H9 (cell line): ENCODE results near the gene GAL3ST2. TPM values are rescaled to one million over a fixed set of nuclear protein-coding genes. Genes with fewer than 3 reads are reported as not detected.

Source experiments
- DNase-seq: peaks from one replicate; pipeline ENCODE4 v3.0.0-alpha.2; 2017
- H2AFZ ChIP-seq: one replicate; pipeline ENCODE4 v1.6.1; 2013; ENCODE audit warnings: mild to moderate bottlenecking, low read length, control low read depth, moderate library complexity
- H2AK5ac ChIP-seq: 2 replicates; pipeline ENCODE4 v1.6.1; 2013; ENCODE audit warnings: low read length, control low read depth, mixed read lengths; ENCODE audit not compliant: insufficient read length
- H2BK120ac ChIP-seq: one replicate; pipeline ENCODE4 v1.6.1; 2013; ENCODE audit warnings: low read depth, mild to moderate bottlenecking, low read length, control low read depth, inconsistent platforms; ENCODE audit not compliant: poor library complexity, severe bottlenecking
- H2BK12ac ChIP-seq: 2 replicates; pipeline ENCODE4 v1.6.1; 2013; ENCODE audit warnings: low read length, control low read depth, mixed read lengths, low read depth; ENCODE audit not compliant: insufficient read length
- H2BK15ac ChIP-seq: 2 replicates; pipeline ENCODE4 v1.6.1; 2013; ENCODE audit warnings: low read depth, low read length, control low read depth
- H2BK20ac ChIP-seq: one replicate; pipeline ENCODE4 v1.6.1; 2013; ENCODE audit warnings: low read depth, mild to moderate bottlenecking, low read length, control low read depth, inconsistent platforms; ENCODE audit not compliant: poor library complexity, severe bottlenecking
- H2BK5ac ChIP-seq: 2 replicates; pipeline ENCODE4 v1.6.1; 2013; ENCODE audit warnings: low read length, control low read depth, mixed read lengths; ENCODE audit not compliant: insufficient read length
- H3K14ac ChIP-seq: 2 replicates; pipeline ENCODE4 v1.6.1; 2013; ENCODE audit warnings: low read length, control low read depth; ENCODE audit not compliant: insufficient read depth
- H3K18ac ChIP-seq: 2 replicates; pipeline ENCODE4 v1.6.1; 2013; ENCODE audit warnings: low read depth, mild to moderate bottlenecking, mixed read lengths, low read length, control low read depth; ENCODE audit not compliant: insufficient read length
- H3K23ac ChIP-seq: 2 replicates; pipeline ENCODE4 v1.6.1; 2013; ENCODE audit warnings: low read length, control low read depth, mixed read lengths, low read depth; ENCODE audit not compliant: insufficient read length
- H3K23me2 ChIP-seq: 2 replicates; pipeline ENCODE4 v1.6.1; 2013; ENCODE audit warnings: low read depth, mild to moderate bottlenecking, mixed read lengths, low read length, control low read depth; ENCODE audit not compliant: insufficient read length, poor library complexity, severe bottlenecking
- H3K27ac ChIP-seq: 2 replicates; pipeline ENCODE4 v1.5.1; 2013; ENCODE audit warnings: low read length, control low read depth, mixed read lengths, low read depth; ENCODE audit not compliant: insufficient read length
- H3K27me3 ChIP-seq: 2 replicates; pipeline ENCODE4 v1.6.1; 2013; ENCODE audit warnings: low read length, control low read depth, inconsistent platforms; ENCODE audit not compliant: insufficient read depth
- H3K4ac ChIP-seq: 2 replicates; pipeline ENCODE4 v1.6.1; 2013; ENCODE audit warnings: low read depth, mild to moderate bottlenecking, control low read depth, inconsistent platforms, low read length, moderate library complexity
- H3K4me1 ChIP-seq: 2 replicates; pipeline ENCODE4 v1.6.1; 2013; ENCODE audit warnings: low read length, control low read depth, inconsistent platforms; ENCODE audit not compliant: insufficient read depth
- H3K4me2 ChIP-seq: 2 replicates; pipeline ENCODE4 v1.6.1; 2013; ENCODE audit warnings: low read length, control low read depth, mixed read lengths; ENCODE audit not compliant: insufficient read length, insufficient read depth
- H3K56ac ChIP-seq: 2 replicates; pipeline ENCODE4 v1.6.1; 2013; ENCODE audit warnings: low read depth, mild to moderate bottlenecking, mixed read lengths, low read length, control low read depth; ENCODE audit not compliant: insufficient read length
- H3K79me1 ChIP-seq: 2 replicates; pipeline ENCODE4 v1.6.1; 2013; ENCODE audit warnings: low read depth, mild to moderate bottlenecking, moderate library complexity, low read length, control low read depth, inconsistent platforms; ENCODE audit not compliant: insufficient read depth, poor library complexity, severe bottlenecking
- H3K79me2 ChIP-seq: 2 replicates; pipeline ENCODE4 v1.6.1; 2013; ENCODE audit warnings: low read length, control low read depth, inconsistent platforms; ENCODE audit not compliant: insufficient read depth
- H3K9ac ChIP-seq: 2 replicates; pipeline ENCODE4 v1.6.1; 2013; ENCODE audit warnings: low read length, control low read depth, mixed read lengths; ENCODE audit not compliant: insufficient read length; ENCODE audit errors: extremely low read depth
- H3K9me3 ChIP-seq: one replicate; pipeline ENCODE4 v1.6.1; 2013; ENCODE audit warnings: low read depth, low read length, inconsistent platforms; ENCODE audit not compliant: control insufficient read depth
- H3T11ph ChIP-seq: one replicate; pipeline ENCODE4 v1.6.1; 2013; ENCODE audit warnings: mild to moderate bottlenecking, low read length, control low read depth, inconsistent platforms
- H4K20me1 ChIP-seq: one replicate; pipeline ENCODE4 v1.6.1; 2013; ENCODE audit not compliant: control insufficient read depth, insufficient read length, insufficient read depth
- H4K5ac ChIP-seq: 2 replicates; pipeline ENCODE4 v1.6.1; 2013; ENCODE audit warnings: low read depth, mild to moderate bottlenecking, mixed read lengths, low read length, control low read depth; ENCODE audit not compliant: insufficient read length
- H4K8ac ChIP-seq: replicated peaks from 2 replicates; pipeline ENCODE4 v1.6.1; 2013; ENCODE audit warnings: low read length, control low read depth, mixed read lengths, low read depth; ENCODE audit not compliant: insufficient read length
- H4K91ac ChIP-seq: 2 replicates; pipeline ENCODE4 v1.6.1; 2013; ENCODE audit warnings: low read depth, mild to moderate bottlenecking, moderate library complexity, mixed read lengths, low read length, control low read depth; ENCODE audit not compliant: insufficient read length
- H3K27ac Mint-ChIP-seq, 3 experiments: 2 replicates in 2 of 3; 3 replicates in 1 of 3; pipeline ENCODE4 v1.8.0; 2020 to 2021; ENCODE audit warnings: mixed read lengths in 3 of 3, mild to moderate bottlenecking in 1 of 3, moderate library complexity in 1 of 3
- H3K27me3 Mint-ChIP-seq: 2 replicates; pipeline ENCODE4 v1.8.0; 2021; ENCODE audit warnings: low read depth, mild to moderate bottlenecking, moderate library complexity, mixed read lengths
- H3K36me3 Mint-ChIP-seq, 3 experiments: 2 replicates in 2 of 3; 3 replicates in 1 of 3; pipeline ENCODE4 v1.8.0; 2020 to 2021; ENCODE audit warnings: low read depth in 3 of 3, mixed read lengths in 3 of 3; ENCODE audit not compliant: insufficient read depth in 1 of 3
- H3K4me1 Mint-ChIP-seq, 2 experiments: 2 replicates each; pipeline ENCODE4 v1.8.0; 2020; ENCODE audit warnings: mixed read lengths in 2 of 2
- H3K4me3 Mint-ChIP-seq, 2 experiments: 2 replicates in 1 of 2; 3 replicates in 1 of 2; pipeline ENCODE4 v1.8.0; 2020 to 2021; ENCODE audit warnings: mild to moderate bottlenecking in 2 of 2, mixed read lengths in 2 of 2, moderate library complexity in 1 of 2
- H3K9me3 Mint-ChIP-seq, 2 experiments: 2 replicates in 1 of 2; 3 replicates in 1 of 2; pipeline ENCODE4 v1.8.0; 2020; ENCODE audit warnings: mild to moderate bottlenecking in 2 of 2, mixed read lengths in 2 of 2, moderate library complexity in 1 of 2
- CTCF ChIP-seq: fragments of 200-600 bp; sonication (generic); conservative IDR thresholded peaks from 3 replicates; pipeline ENCODE4 v1.8.0; 2021; ENCODE audit warnings: antibody characterized with exemption, mild to moderate bottlenecking
- WGBS: extraction: QIAGEN DNeasy Blood & Tissue Kit; methylation state at CpG from one replicate; pipeline ENCODE4 v1.1.7; 2013; ENCODE audit warnings: missing lambda C conversion rate, low lambda C conversion rate, mixed read lengths; ENCODE audit not compliant: insufficient read length; ENCODE audit errors: extremely low coverage; 5-methylcytosine and 5-hydroxymethylcytosine counted together
- total RNA-seq: library from RNA; stranded (reverse); gene quantifications from 2 replicates; pipeline ENCODE4 v1.2.1, GENCODE V29; 2021

The GAL3ST2 gene
- total RNA-seq, 1 experiment from 2014 or later = 0.33 TPM

GRCh38 chr2:241797441-241798080 is 20.9 kb downstream of the GAL3ST2 start:
- peaks cover 0 to 3% (median 0%) of the 10 kb centered on the region in 3 experiments; a peak in 1 of 7 replicates for H3K36me3 Mint-ChIP-seq
- Histone ChIP-seq H3K4ac (no peak overlapping the region), H2BK15ac (no peak overlapping the region), H3K9me3 (no peaks in the 10 kb centered on the region), H3K9ac (no peak overlapping the region), H3K56ac (no peak overlapping the region), H3K14ac (no peak overlapping the region; the same call in 1 of the 2 replicates), H2AK5ac (no peak overlapping the region), H3T11ph (no peak overlapping the region), H2BK120ac (no peak overlapping the region), H2BK20ac (no peak overlapping the region), H3K18ac (no peak overlapping the region), H3K4me2 (no peak overlapping the region), H3K4me1 (no peaks in the 10 kb centered on the region), H4K8ac (no peak overlapping the region), H2BK5ac (no peak overlapping the region), H4K20me1 (no peaks in the 10 kb centered on the region), H3K27me3 (no peaks in the 10 kb centered on the region), H3K23ac (no peak overlapping the region), H3K79me1 (no peaks in the 10 kb centered on the region), H3K23me2 (no peaks in the 10 kb centered on the region), H2AFZ (no peak overlapping the region), H3K79me2 (no peaks in the 10 kb centered on the region), H4K91ac (no peak overlapping the region), H2BK12ac (no peak overlapping the region), H4K5ac (no peak overlapping the region), H3K27ac (no peak overlapping the region)
- peaks cover 6 to 8% of the 10 kb centered on the region in 2 experiments; a peak in 4 of 5 replicates for H3K9me3 Mint-ChIP-seq
- H3K27ac Mint-ChIP-seq = no peak overlapping the region
- no CpG with 5 or more reads among the region's 19 CpGs for WGBS
- H3K4me1 Mint-ChIP-seq = peaks cover 9 to 23% of the 10 kb centered on the region in 2 experiments
- DNase-seq = no peak
- peaks cover 1% of the 10 kb centered on the region for H3K27me3 Mint-ChIP-seq
- no peak for TF ChIP-seq CTCF
- no peak overlapping the region for H3K4me3 Mint-ChIP-seq
